GM12872 (cell line): ENCODE measurements around the gene TM9SF1.

Experiments used
- TF ChIP-seq, protein P1 (sequence below): IDR thresholded peaks from 3 replicates; pipeline ENCODE4 v1.5.1; 2011; ENCODE audit warnings: low read depth, mild to moderate bottlenecking, low read length, moderate library complexity; ENCODE audit not compliant: insufficient read depth

The TM9SF1 gene

DNA sequence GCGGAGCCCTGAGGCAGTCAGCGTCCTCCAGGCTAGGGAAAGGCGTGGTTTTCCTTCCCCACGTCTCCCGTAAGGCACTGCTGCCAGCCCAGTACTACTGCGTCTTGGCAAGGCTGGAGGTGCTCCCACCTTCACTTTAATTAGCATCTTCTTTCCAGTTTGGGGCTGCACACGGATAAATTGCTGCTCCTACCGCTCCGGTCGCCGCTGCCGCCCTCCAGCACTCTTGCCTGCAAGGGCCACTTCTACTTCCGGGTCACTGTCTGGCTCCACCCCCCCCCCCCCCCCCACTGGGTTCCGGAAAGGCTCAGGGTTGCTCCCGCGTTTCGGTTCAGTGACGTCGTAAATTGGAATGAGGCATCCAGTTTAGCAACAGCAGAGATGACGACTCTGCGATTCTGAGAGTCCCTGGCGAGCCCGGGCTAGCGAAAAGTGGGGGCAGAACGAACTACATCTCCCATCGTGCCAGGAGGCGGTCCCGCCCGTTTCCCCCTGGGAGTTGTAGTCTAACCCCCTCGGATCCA lies 36.9 kb upstream of the TM9SF1 start, which contains the start of gene NEDD8:
Gene NEDD8, minus strand, starts transcription at position 247 of the 524 bp plus-strand sequence. Its CDS starts 100 bp downstream, at position 147.
- TF ChIP-seq, protein P1, sequence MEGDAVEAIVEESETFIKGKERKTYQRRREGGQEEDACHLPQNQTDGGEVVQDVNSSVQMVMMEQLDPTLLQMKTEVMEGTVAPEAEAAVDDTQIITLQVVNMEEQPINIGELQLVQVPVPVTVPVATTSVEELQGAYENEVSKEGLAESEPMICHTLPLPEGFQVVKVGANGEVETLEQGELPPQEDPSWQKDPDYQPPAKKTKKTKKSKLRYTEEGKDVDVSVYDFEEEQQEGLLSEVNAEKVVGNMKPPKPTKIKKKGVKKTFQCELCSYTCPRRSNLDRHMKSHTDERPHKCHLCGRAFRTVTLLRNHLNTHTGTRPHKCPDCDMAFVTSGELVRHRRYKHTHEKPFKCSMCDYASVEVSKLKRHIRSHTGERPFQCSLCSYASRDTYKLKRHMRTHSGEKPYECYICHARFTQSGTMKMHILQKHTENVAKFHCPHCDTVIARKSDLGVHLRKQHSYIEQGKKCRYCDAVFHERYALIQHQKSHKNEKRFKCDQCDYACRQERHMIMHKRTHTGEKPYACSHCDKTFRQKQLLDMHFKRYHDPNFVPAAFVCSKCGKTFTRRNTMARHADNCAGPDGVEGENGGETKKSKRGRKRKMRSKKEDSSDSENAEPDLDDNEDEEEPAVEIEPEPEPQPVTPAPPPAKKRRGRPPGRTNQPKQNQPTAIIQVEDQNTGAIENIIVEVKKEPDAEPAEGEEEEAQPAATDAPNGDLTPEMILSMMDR = no peak

DNA sequence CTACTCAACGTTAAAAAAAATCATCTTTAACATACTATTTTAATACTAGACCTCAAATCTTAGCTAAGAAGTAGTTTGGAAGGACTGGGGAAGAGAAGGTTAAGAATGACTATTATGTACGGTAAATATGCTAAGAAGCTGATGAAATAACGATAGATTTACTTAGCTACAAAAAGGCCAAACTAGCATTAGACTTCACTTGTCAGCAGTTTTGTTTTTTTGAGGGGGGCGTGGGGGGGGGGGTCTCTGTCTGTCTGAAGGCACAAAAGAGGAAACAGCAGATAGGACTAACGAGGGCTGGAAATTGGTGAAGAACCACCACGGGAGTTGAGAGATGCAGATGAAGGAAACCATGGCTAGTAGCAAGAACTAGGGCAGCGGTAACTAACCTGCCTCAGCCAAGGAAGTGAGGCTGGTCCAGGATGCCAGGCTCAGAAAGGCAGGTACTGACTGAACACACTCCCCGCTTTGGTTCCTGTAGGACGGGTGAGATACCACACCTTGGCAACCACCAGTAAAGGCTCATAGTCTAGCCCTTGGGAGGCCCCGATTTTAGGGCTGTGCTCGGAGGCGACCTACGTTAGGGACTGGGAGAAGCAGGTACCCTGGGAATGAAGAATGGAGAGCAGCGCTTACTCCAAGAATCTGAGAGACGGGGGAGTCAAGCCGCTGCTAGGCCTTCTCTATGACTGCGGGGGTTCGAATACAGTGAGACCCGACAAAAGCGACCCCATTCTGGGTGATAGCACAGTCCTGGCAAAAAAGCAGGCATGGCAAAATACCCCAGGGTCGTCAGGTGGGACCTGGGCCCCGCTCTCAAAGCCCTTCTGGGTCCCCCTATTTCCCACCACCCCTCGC lies 36.3 kb upstream of the TM9SF1 start:
- TF ChIP-seq, protein P1 = no peak

DNA sequence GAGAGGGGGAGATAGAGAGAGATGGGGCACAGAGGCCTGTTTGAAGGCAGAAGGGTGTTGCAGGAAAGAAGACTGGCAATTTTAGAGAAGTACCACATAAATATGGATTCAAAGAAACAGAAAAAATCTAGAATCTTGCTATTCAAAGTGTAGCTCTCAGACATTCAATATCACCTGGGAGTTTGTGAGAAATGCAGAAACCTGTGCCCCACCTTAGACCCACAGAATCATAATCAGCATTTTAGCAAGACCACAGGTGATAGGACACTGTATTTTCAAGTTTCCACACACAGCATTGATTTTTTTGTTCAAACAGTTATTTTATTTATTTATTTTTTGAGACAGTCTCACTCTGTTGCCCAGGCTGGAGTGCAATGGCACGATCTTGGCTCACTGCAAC lies 33.7 kb upstream of the TM9SF1 start:
- TF ChIP-seq, protein P1 = no peak

GRCh38 chr14:24226473-24226872 lies 31.2 kb upstream of the TM9SF1 start:
- TF ChIP-seq, protein P1 = no peak

DNA sequence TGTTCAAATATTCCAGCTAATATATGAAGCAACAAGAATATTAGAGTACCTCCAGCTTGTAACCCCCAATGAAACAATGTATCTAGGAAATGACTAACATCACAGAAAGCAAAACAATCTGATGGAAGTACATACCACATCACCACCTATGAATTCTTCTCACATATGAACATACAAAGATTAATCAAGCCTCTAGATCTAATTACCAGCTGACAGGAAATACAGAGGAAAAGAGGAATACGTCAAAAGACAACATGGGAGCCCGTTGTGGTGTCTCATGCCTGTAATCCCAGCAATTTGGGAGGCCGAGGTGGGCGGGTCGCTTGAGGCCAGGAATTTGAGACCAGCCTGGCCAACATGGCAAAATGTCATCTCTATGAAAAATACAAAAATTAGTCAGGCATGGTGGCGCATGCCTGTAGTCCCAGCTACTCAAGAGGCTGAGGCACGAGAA lies 29.4 kb upstream of the TM9SF1 start:
- TF ChIP-seq, protein P1 = no peak

- TF ChIP-seq, protein P1 = no peak
Observed at GRCh38 chr14:24219521-24219920, 24.3 kb upstream of the TM9SF1 start.

DNA sequence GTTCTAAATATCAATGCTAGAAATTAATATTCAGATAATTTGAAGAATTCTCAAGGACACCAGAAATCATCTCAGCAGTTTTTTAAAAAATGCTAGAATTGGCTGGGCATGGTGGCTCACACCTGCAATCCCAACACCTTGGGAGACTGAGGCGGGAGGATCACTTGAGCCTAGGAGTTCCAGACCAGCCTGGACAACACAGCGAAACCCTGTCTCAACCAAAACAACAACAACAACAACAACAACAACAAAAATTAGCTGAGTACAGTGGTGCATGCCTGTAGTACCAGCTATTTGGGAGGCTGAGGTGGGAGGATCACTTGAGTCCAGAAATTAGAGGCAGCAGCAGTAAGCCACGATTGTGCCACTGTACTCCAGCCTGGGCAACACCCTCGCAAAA lies 23.8 kb upstream of the TM9SF1 start:
- TF ChIP-seq, protein P1 = no peak
